Measurements from ENCODE around the gene L3MBTL2. TPM values are rescaled to one million over a fixed set of nuclear protein-coding genes. Genes with fewer than 3 reads are reported as not detected.

L3MBTL2 gene
- total RNA-seq, 2 donors from 2014 or later, result 24.3 to 26.5 TPM

- peak; percentile 20 for DNase-seq
- H3K4me3 ChIP-seq (ENCODE audit: low read length), result no peak overlapping the region
- no peaks in the 10 kb centered on the region for H3K27me3 Mint-ChIP-seq (ENCODE audit: insufficient read depth)
- peaks cover 5% of the 10 kb centered on the region for H3K4me1 Mint-ChIP-seq
- H3K9ac ChIP-seq (ENCODE audit: extremely low read depth, low read length, poor library complexity, severe bottlenecking), result no peak overlapping the region
- H3K27me3 ChIP-seq (ENCODE audit: control insufficient read depth, insufficient read depth, low read length, poor library complexity, severe bottlenecking), result no peaks in the 10 kb centered on the region
- 87 to 92% methylated on average over 4 to 6 of the region's 6 CpGs for WGBS, 2 experiments (ENCODE audit: insufficient coverage in 1 of 2, insufficient read length in 1 of 2)
- no peaks in the 10 kb centered on the region for H3K9me3 ChIP-seq (ENCODE audit: control insufficient read depth, low read length)
- H3K9me3 Mint-ChIP-seq, result no peaks in the 10 kb centered on the region
- H3K27ac ChIP-seq (ENCODE audit: low read depth, low read length), result no peak overlapping the region
- peaks cover 39% of the 10 kb centered on the region for H3K36me3 ChIP-seq (ENCODE audit: control insufficient read depth, insufficient read depth, low read length)
- no peak overlapping the region for H3K27ac Mint-ChIP-seq
- H3K4me3 Mint-ChIP-seq, result no peak overlapping the region
- H3K36me3 Mint-ChIP-seq (ENCODE audit: low read depth), result peaks cover 36% of the 10 kb centered on the region
- H3K4me1 ChIP-seq (ENCODE audit: control insufficient read depth, insufficient read depth, low read length), result no peaks in the 10 kb centered on the region
- TF ChIP-seq CTCF (conservative IDR thresholded peaks at IDR 0.05), result no peak
Observed at GRCh38 chr22:41229215-41229614, 24.1 kb downstream of the L3MBTL2 start.

- Mint-ChIP-seq H3K27ac (no peak overlapping the region), H3K9me3 (no peaks in the 10 kb centered on the region), H3K27me3 (ENCODE audit: insufficient read depth) (no peaks in the 10 kb centered on the region), H3K4me3 (no peak overlapping the region), H3K4me1 (peaks cover 5% of the 10 kb centered on the region), H3K36me3 (ENCODE audit: low read depth) (peaks cover 32% of the 10 kb centered on the region)
- 84 to 92% methylated on average over 6 to 17 of the region's 17 CpGs for WGBS, 2 experiments (ENCODE audit: insufficient coverage in 1 of 2, insufficient read length in 1 of 2)
- H3K9me3 ChIP-seq (ENCODE audit: control insufficient read depth, low read length), result no peaks in the 10 kb centered on the region
- H3K9ac ChIP-seq (ENCODE audit: extremely low read depth, low read length, poor library complexity, severe bottlenecking), result no peak overlapping the region
- H3K27ac ChIP-seq (ENCODE audit: low read depth, low read length), result no peak overlapping the region
- DNase-seq, result peak; percentile 21
- no peaks in the 10 kb centered on the region for H3K4me1 ChIP-seq (ENCODE audit: control insufficient read depth, insufficient read depth, low read length)
- no peak for TF ChIP-seq CTCF (conservative IDR thresholded peaks at IDR 0.05)
- H3K4me3 ChIP-seq (ENCODE audit: low read length), result no peak overlapping the region
- peaks cover 34% of the 10 kb centered on the region for H3K36me3 ChIP-seq (ENCODE audit: control insufficient read depth, insufficient read depth, low read length)
- no peaks in the 10 kb centered on the region for H3K27me3 ChIP-seq (ENCODE audit: control insufficient read depth, insufficient read depth, low read length, poor library complexity, severe bottlenecking)
Observed at GRCh38 chr22:41229730-41230400, 24.8 kb downstream of the L3MBTL2 start.

GRCh38 chr22:41230401-41230785 lies 25.3 kb downstream of the L3MBTL2 start:
- Histone ChIP-seq H3K4me3 (ENCODE audit: low read length) (no peak overlapping the region), H3K27me3 (ENCODE audit: control insufficient read depth, insufficient read depth, low read length, poor library complexity, severe bottlenecking) (no peaks in the 10 kb centered on the region), H3K9ac (ENCODE audit: extremely low read depth, low read length, poor library complexity, severe bottlenecking) (no peak overlapping the region), H3K27ac (ENCODE audit: low read depth, low read length) (no peak overlapping the region), H3K36me3 (ENCODE audit: control insufficient read depth, insufficient read depth, low read length) (peaks cover 30% of the 10 kb centered on the region), H3K4me1 (ENCODE audit: control insufficient read depth, insufficient read depth, low read length) (no peaks in the 10 kb centered on the region), H3K9me3 (ENCODE audit: control insufficient read depth, low read length) (no peaks in the 10 kb centered on the region)
- TF ChIP-seq CTCF (conservative IDR thresholded peaks at IDR 0.05), result no peak
- Mint-ChIP-seq H3K9me3 (no peaks in the 10 kb centered on the region), H3K4me3 (no peak overlapping the region), H3K27ac (no peak overlapping the region), H3K4me1 (peaks cover 5% of the 10 kb centered on the region), H3K36me3 (ENCODE audit: low read depth) (peaks cover 30% of the 10 kb centered on the region), H3K27me3 (ENCODE audit: insufficient read depth) (no peaks in the 10 kb centered on the region)
- 93 to 98% methylated on average over 8 to 9 of the region's 9 CpGs for WGBS, 2 experiments (ENCODE audit: insufficient coverage in 1 of 2, insufficient read length in 1 of 2)
- DNase-seq, result no peak

Measured in endodermal cell (in vitro differentiated cells).